HCT116 (cell line): ENCODE results near the gene GXYLT2.

Source experiments
- EGR1 ChIP-seq: IDR thresholded peaks from 2 replicates; pipeline ENCODE4 v1.6.1; 2012; ENCODE audit warnings: low read depth
- JUND ChIP-seq: IDR thresholded peaks from 2 replicates; pipeline ENCODE4 v1.6.1; 2012
- POLR2A ChIP-seq: IDR thresholded peaks from 2 replicates; pipeline ENCODE4 v1.7.0; 2011; ENCODE audit warnings: borderline replicate concordance; ENCODE audit not compliant: insufficient read depth, insufficient read length; ENCODE audit errors: extremely low read depth
- POLR2AphosphoS5 ChIP-seq: IDR thresholded peaks from 2 replicates; pipeline ENCODE4 v1.6.1; 2011; ENCODE audit warnings: mild to moderate bottlenecking, low read depth, low read length, moderate library complexity
- TCF7L2 ChIP-seq: IDR thresholded peaks from 2 replicates; pipeline ENCODE4 v1.7.0; 2011; ENCODE audit warnings: borderline replicate concordance, inconsistent platforms; ENCODE audit not compliant: insufficient read depth, insufficient read length; ENCODE audit errors: extremely low read depth
- YY1 ChIP-seq: IDR thresholded peaks from 2 replicates; pipeline ENCODE4 v1.6.1; 2011; ENCODE audit warnings: low read length, low read depth, moderate library complexity, mild to moderate bottlenecking; ENCODE audit not compliant: insufficient replicate concordance; ENCODE audit errors: extremely low read depth
- TF ChIP-seq, protein P1 (sequence below), 3 experiments: fragments of 200-600 bp in 1 of 3; sonication (generic) in 1 of 3; IDR thresholded peaks in 2 of 3; conservative IDR thresholded peaks in 1 of 3; 2 replicates each; pipeline ENCODE4 v1.5.1; 2012 to 2017; ENCODE audit warnings: low read depth in 2 of 3, low read length in 2 of 3, antibody characterized with exemption in 1 of 3, borderline replicate concordance in 1 of 3, control low read depth in 1 of 3, mild to moderate bottlenecking in 1 of 3, mixed read lengths in 1 of 3, mixed run types in 1 of 3, moderate library complexity in 1 of 3; ENCODE audit not compliant: insufficient read depth in 1 of 3

DNA sequence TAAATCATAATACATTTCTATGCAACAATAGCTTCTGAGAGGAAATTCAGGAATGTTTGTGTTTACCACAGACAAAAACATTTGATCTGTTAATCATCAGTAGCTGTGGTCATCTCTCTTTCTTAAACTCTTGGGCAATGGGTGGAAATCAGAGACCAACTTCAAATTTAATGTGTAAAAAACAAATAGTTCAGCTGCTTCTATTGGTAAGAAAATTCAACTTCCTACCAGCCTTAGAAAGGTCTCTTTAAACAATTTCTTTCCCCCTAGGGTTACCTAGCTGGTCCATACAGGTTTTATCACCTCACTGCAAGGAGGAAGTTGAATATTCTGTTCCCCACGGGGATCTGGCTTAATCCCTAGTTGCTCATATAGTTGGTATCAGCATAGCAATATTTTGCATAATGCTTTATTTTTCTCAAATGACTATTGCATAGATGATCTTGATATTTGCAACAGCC, 88.5 kb downstream of the GXYLT2 start:
- TF ChIP-seq, protein P1, sequence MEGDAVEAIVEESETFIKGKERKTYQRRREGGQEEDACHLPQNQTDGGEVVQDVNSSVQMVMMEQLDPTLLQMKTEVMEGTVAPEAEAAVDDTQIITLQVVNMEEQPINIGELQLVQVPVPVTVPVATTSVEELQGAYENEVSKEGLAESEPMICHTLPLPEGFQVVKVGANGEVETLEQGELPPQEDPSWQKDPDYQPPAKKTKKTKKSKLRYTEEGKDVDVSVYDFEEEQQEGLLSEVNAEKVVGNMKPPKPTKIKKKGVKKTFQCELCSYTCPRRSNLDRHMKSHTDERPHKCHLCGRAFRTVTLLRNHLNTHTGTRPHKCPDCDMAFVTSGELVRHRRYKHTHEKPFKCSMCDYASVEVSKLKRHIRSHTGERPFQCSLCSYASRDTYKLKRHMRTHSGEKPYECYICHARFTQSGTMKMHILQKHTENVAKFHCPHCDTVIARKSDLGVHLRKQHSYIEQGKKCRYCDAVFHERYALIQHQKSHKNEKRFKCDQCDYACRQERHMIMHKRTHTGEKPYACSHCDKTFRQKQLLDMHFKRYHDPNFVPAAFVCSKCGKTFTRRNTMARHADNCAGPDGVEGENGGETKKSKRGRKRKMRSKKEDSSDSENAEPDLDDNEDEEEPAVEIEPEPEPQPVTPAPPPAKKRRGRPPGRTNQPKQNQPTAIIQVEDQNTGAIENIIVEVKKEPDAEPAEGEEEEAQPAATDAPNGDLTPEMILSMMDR (IDR thresholded peaks at IDR 0.05 in 2 of 3, conservative IDR thresholded peaks at IDR 0.05 in 1 of 3; ENCODE audit: borderline replicate concordance in 1 of 3, insufficient read depth in 1 of 3, low read depth in 2 of 3, low read length in 2 of 3), result no peak
- TF ChIP-seq TCF7L2, result no peak
- TF ChIP-seq POLR2AphosphoS5, result no peak
- no peak for TF ChIP-seq EGR1
- TF ChIP-seq YY1, result no peak
- TF ChIP-seq POLR2A, result no peak
- TF ChIP-seq JUND, result no peak
